AG04450 (cell line): ENCODE results near the gene NOBOX. TPM values are rescaled to one million over a fixed set of nuclear protein-coding genes. Genes with fewer than 3 reads are reported as not detected.

Experiments
- CTCF ChIA-PET: fragments of 300-600, 350-600 bp; formaldehyde crosslinking; extraction: SDS; loops from one replicate; lab custom pipeline; 2022; ENCODE audit warnings: antibody characterized with exemption, inconsistent platforms; lab: Charles Lee
- POLR2A ChIA-PET: fragments of 350-600 bp; formaldehyde crosslinking; extraction: SDS; loops from one replicate; lab custom pipeline; 2021; ENCODE audit warnings: antibody characterized with exemption, inconsistent platforms; lab: Yijun Ruan, JAX
- DNase-seq: peaks from one replicate; pipeline ENCODE4 v3.0.0-alpha.2; 2011; ENCODE audit warnings: low read depth, low spot score
- H3K27ac ChIP-seq: one replicate; pipeline ENCODE4 v1.5.1; 2012; ENCODE audit warnings: low read depth, low read length, control low read depth
- H3K27me3 ChIP-seq: one replicate; pipeline ENCODE4 v1.6.0; 2012; ENCODE audit warnings: low read length; ENCODE audit not compliant: control insufficient read depth, insufficient read depth
- H3K4me3 ChIP-seq: 2 replicates; pipeline ENCODE4 v1.5.1; 2011; ENCODE audit warnings: mild to moderate bottlenecking, low read depth, low read length, control low read depth
- H3K9me3 ChIP-seq: 2 replicates; pipeline ENCODE4 v1.5.1; 2012; ENCODE audit warnings: low read length; ENCODE audit not compliant: control insufficient read depth, insufficient read depth
- polyA plus RNA-seq: library from polyadenylated mRNA; depleted of rRNA; stranded (reverse); fragments of >200 nt; gene quantifications from 2 replicates; pipeline ENCODE4 v1.2.3, GENCODE V29; 2011
- TF ChIP-seq, protein P1 (sequence below): IDR thresholded peaks from 2 replicates; pipeline ENCODE4 v1.5.1; 2011; ENCODE audit warnings: low read depth, low read length, control low read depth, inconsistent platforms

NOBOX gene
- polyA plus RNA-seq, 1 experiment: not detected

DNA sequence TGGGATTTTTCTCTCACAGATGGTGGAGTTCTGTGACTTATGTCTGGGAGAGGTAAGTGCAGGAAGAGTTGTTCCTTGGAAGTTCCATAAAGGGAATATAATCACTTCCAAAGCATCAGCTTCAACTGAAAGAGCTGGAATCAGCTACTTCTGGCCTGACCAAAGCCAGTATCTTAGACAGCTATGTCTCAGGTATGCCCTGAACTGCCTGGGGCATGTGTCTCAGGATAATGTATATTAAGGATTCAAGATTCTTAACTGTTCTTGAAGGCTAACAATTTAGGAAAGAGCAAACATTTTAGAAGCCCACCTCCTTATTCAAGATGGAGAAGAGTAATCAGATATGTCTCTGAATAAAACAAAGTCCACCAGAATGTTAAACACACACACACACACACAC is 12.4 kb upstream of the NOBOX start:
- CTCF ChIA-PET: interaction anchor here (0.6 kb wide), 1 partner anchor 22 kb away, joined by 3 read pairs; no protein-coding TSS in a partner anchor
- POLR2A ChIA-PET: no interaction called here
- H3K27me3 ChIP-seq: no peaks in the 10 kb centered on the region
- no peak for DNase-seq
- peaks cover 10% of the 10 kb centered on the region; the same call in 1 of the 2 replicates for H3K9me3 ChIP-seq
- TF ChIP-seq, protein P1, sequence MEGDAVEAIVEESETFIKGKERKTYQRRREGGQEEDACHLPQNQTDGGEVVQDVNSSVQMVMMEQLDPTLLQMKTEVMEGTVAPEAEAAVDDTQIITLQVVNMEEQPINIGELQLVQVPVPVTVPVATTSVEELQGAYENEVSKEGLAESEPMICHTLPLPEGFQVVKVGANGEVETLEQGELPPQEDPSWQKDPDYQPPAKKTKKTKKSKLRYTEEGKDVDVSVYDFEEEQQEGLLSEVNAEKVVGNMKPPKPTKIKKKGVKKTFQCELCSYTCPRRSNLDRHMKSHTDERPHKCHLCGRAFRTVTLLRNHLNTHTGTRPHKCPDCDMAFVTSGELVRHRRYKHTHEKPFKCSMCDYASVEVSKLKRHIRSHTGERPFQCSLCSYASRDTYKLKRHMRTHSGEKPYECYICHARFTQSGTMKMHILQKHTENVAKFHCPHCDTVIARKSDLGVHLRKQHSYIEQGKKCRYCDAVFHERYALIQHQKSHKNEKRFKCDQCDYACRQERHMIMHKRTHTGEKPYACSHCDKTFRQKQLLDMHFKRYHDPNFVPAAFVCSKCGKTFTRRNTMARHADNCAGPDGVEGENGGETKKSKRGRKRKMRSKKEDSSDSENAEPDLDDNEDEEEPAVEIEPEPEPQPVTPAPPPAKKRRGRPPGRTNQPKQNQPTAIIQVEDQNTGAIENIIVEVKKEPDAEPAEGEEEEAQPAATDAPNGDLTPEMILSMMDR: no peak
- H3K4me3 ChIP-seq: no peak overlapping the region
- no peak overlapping the region for H3K27ac ChIP-seq

DNA sequence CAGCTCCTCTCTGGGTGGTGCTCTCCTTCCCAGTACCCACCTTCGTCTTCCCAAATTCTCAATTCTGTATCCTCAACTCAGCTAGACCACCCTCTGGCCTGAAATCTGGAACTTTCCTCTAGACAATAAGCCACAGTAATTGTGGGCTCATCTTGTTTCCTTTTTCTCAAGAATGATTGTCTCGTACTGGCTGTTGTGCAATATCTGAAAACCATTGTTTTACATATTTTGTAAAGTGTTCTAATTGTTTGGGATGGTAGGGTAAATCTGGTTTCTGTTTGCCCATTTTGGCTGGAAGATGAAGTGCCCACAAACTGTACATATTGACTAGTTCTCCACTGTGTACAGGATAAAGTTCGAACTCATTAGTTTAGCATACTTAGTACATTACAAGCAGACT is 11.3 kb upstream of the NOBOX start:
- DNase-seq: no peak
- POLR2A ChIA-PET: no interaction called here
- TF ChIP-seq, protein P1: no peak
- CTCF ChIA-PET: no interaction called here
- Histone ChIP-seq H3K9me3 (peaks cover 10% of the 10 kb centered on the region; the same call in 1 of the 2 replicates), H3K27me3 (no peaks in the 10 kb centered on the region), H3K4me3 (no peak overlapping the region), H3K27ac (no peak overlapping the region)

DNA sequence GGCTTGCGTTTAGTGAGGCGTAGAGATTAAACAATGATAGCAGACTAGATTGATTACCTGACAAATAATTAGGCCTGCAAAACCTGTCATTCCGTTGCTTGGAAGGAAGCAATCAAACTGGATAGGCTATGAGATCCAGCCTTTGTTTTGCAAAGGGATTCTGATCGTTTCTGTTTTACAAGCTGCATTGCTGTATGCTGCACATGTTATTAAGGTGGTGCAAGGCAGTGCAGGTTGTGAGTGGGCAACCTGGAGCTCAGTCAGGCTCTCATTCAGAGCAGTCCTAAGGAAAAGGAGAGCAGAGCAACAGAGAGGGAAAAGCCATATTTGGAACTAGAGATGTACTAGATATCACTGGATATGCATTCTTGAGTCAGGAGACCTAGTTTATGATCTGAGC is 6.9 kb upstream of the NOBOX start:
- CTCF ChIA-PET: no interaction called here
- TF ChIP-seq, protein P1: no peak
- Histone ChIP-seq H3K27me3 (no peaks in the 10 kb centered on the region), H3K27ac (no peak overlapping the region), H3K9me3 (peaks cover 7% of the 10 kb centered on the region; the same call in 1 of the 2 replicates), H3K4me3 (no peak overlapping the region)
- POLR2A ChIA-PET: no interaction called here
- DNase-seq: no peak

DNA sequence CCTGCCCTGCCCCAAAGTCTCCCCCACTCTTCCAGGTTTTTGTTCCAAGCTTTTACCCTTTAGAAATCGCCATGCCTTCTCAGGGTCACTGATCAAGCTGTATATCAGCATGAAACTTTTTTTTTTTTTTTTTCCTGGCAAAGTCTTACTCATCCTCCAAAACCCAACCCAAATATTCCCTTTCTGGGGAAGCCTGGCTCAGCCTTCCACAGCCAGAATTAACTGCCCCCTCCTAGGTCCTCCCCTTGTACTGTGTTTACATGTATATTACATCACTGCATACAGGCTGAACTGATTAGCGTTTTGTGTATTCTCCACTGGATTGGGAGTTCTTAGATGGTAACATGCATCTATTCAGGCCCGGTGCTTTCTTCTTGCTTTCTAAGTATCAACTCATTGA is 4.6 kb upstream of the NOBOX start:
- ChIA-PET CTCF (interaction anchor here (0.7 kb wide), 1 partner anchor 303 kb away, joined by 4 read pairs; no protein-coding TSS in a partner anchor), POLR2A (no interaction called here)
- H3K9me3 ChIP-seq: peaks cover 16% of the 10 kb centered on the region
- H3K27ac ChIP-seq: no peak overlapping the region
- TF ChIP-seq, protein P1: no peak
- no peak for DNase-seq
- H3K4me3 ChIP-seq: no peak overlapping the region
- H3K27me3 ChIP-seq: no peaks in the 10 kb centered on the region

DNA sequence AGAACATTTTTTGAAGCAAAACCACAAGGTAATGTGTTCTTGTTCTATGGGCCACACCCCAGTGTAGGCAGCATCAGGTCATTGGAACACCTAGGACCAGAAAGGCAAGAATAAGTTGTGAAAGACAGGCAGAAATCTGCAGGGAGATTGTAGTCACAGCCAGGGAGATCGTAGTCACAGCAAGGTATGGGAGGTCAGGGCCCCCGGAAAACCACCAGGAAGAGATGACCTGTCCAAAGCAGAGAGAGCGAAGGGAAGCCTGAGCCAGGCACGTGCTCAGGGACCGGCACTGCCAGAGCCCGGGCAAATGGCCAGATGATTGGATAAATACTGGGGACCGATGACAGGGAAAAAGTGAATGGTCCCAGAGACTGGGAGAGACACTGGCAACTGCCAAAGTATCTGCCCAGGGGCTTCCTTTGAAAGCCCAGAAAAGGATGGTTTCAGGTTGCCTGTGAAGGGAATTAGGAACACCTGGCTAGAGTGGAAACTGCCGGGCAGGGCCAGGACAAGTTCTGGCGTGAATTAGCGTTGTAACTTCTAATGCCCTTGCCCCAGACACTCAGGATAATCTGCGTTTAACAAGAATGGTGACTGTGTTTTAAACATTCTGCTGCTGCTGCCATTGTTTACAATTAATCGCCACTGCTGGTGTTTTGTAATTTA is 3.9 kb upstream of the NOBOX start:
- TF ChIP-seq, protein P1: no peak
- ChIA-PET CTCF (interaction anchor here (0.7 kb wide), 1 partner anchor 302 kb away, joined by 4 read pairs; no protein-coding TSS in a partner anchor), POLR2A (no interaction called here)
- Histone ChIP-seq H3K9me3 (peaks cover 20% of the 10 kb centered on the region), H3K4me3 (no peak overlapping the region), H3K27me3 (no peaks in the 10 kb centered on the region), H3K27ac (no peak overlapping the region)
- DNase-seq: no peak
